Activated CD4-positive, alpha-beta T cell treated with anti-CD3 and anti-CD28 coated beads, Interleukin-2, amount 50 U/mL, for 16 hours (primary cell): ENCODE results near the gene TRIM15.
A peak's percentile ranks its signal among the peaks of the same experiment; 100 is the strongest.
"Not testable (repeated sequence)": the region's sequence is repeated elsewhere in the genome, so short reads cannot be mapped to it uniquely, and the experiment has no call there.

Source experiments
- DNase-seq: peaks from one replicate; pipeline ENCODE4 v3.0.0-alpha.2; 2020

The TRIM15 gene

GRCh38 chr6:30163090-30163917 lies at the start of gene TRIM15:
Gene TRIM15, plus strand, starts transcription at chr6:30163546. Its CDS starts 139 bp downstream, at chr6:30163685.
- peak; percentile 43 for DNase-seq

GRCh38 chr6:30113841-30114240 lies 49.5 kb upstream of the TRIM15 start:
- DNase-seq, result no peak

DNA sequence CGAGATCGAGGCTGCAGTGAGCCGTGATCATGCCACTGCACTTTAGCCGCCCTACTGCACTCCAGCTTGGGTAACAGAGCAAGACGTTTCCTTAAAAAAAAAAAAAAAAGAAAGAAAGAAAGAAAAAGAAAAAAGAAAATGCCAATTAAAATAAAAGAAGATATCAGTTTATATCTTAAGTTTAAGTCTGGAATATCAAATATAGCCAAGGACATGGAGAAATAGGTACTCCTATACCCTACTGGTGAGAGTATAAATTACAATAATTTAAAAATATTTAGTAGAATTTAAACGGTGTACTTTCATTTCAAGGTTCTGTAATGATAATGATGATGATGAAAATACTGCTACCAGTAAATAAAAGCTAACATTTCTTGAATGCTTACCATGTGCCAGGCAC lies 46.6 kb upstream of the TRIM15 start:
- DNase-seq, result no peak

DNA sequence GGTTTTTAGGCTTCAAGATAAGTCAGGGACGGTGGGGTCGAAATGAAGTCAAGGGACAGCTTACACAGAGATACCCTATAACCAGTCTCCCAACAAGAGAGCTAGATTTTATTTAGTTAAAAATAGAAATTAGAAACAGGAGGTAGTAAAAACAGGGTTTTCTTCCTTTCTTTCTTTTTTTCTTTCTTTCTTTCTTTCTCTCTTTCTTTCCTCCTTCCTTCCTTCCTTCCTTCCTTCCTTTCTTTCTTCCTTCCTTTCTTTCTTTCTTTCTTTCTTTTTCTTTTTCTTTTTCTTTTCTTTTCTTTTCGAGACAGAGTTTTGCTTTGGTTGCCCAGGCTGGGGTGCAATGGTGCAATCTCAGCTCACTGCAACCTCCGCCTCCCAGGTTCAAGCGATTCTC lies 44.7 kb upstream of the TRIM15 start:
- not testable (repeated sequence) for DNase-seq

DNA sequence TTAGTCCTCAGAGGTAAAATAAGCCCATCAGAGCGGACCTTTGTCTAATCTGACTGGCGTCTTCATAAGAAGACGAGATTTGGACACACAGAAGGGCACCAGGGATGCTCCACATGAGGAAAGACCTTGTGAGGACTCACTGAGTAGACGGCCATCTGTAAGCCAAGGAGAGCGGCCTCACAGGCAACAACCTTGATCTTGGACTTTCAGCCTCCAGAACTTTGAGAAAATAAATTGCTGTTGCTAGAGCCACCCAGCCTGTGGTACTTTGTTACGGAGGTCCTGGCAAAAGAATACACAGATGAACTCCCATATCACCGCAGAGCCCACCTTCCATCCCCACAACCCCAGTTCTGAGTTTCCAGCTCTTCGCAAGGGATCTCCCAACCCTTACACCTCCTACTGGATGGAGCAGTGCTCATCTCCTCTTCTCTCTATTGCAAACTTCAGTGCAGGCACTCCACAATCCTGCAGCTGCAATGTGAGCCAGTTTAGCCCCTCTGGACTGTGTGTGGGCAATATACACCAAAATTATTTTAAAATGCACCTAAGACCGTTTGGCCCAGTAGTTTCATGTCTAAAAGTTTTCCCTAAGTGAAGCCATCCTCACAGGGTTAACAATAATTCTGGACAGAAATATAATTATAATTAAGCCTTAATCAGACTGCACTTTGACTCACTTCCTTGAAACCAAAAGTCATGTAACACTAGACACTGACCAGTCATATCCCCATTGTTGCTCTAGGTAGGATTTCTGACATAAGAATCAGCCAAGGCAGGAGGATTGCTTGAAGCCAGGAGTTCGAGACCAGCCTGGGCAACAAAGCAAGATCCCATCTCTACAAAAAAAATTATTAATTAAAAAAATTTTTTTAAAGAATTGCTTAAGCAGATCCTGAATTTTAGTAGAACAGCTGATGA lies 41.6 kb upstream of the TRIM15 start:
- no peak for DNase-seq

GRCh38 chr6:30122515-30122914 lies 40.8 kb upstream of the TRIM15 start:
- DNase-seq, result no peak

DNA sequence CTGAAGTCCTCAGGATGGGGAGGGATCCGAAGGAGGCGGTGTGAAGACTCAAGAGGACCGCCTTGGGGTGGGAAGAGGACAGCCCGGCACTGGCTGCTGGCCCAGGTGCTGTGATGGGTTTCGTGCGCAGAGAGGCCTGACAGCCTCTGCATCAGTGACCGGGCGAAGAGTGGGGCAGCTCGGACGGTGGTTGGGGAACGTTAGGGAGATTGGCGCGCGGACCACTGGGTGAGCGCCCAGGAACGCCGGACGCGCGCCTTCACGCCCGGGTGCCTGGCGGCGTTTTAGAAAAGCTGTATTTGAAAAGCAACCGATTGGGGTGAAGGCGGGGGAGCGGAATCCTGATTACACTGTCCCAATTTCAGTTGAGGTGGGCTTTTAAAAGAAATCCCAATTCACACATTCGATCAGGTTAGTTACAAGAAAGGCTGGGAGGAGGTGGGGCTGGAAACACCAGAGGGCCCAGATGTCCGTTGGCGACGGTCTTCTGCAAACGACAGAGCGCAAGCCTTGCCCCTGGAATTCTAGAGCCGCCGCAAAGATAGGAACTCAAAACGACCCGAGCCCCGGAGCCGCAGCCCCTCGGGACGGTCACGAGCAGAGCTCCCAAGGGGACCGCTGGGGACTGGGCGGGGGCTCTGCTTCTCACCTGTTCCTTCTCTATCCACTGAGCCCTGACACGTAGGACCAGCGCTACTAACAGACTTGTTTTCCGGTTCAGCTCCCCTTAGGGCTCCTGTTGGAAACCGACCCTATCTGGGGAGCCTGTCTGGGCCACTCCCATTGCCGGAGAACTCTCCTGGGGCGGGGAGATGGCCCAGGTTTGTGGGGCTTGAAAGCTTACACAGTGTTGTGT lies 35.9 kb upstream of the TRIM15 start:
- DNase-seq, result no peak

GRCh38 chr6:30129265-30130178 lies 33.8 kb upstream of the TRIM15 start:
- DNase-seq, result no peak

DNA sequence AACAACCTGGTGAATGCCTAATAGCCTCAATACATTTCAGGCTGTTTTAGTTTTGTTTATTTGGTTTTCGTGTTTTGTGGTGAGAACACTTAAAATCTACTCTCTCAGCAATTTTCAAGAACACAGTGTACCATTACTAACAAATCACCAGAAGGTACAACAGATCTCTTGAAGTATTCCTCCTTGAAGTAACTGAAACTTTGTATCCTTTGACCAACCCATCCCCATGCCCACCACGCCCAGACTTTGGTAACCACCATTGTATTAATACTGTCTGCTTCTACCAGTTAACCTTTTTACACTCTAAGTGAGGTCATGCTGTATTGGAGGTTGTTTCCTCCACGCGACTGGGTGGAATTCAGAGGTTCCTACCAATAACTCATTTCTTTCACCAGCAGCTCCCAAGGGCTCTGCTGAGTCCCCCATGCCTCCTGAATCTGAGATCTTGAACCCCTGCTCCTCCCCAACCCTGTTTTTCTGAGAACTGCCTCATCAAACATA lies 33.1 kb upstream of the TRIM15 start:
- no peak for DNase-seq

GRCh38 chr6:30130887-30131862 lies 32.2 kb upstream of the TRIM15 start:
- peak; percentile 82 for DNase-seq

GRCh38 chr6:30131947-30132497 lies 31.3 kb upstream of the TRIM15 start:
- DNase-seq, result no peak

DNA sequence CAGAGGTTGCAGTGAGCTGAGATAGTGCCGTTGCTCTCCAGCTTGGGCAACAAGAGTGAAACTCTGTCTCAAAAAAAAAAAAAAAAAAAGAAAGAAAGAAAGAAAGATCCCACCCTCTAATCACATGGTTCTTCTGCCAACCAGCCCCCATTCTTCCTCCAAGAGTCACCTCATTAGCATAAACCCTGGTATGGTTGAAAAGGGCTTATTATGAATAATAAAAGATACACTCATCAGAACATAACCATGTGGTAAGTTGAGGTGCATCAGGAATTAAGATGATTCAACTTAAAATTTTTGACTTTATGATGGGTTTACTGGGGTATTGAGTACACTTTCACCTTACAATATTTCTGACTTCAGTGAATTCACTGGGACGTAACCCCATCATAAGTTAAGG lies 28.2 kb upstream of the TRIM15 start:
- no peak for DNase-seq

- no peak for DNase-seq
Measured at GRCh38 chr6:30135757-30136156, 27.6 kb upstream of the TRIM15 start, which contains the start of gene TRIM40. Gene TRIM40, plus strand, starts transcription at chr6:30136140. Its CDS starts 897 bp downstream, at chr6:30137037.

DNA sequence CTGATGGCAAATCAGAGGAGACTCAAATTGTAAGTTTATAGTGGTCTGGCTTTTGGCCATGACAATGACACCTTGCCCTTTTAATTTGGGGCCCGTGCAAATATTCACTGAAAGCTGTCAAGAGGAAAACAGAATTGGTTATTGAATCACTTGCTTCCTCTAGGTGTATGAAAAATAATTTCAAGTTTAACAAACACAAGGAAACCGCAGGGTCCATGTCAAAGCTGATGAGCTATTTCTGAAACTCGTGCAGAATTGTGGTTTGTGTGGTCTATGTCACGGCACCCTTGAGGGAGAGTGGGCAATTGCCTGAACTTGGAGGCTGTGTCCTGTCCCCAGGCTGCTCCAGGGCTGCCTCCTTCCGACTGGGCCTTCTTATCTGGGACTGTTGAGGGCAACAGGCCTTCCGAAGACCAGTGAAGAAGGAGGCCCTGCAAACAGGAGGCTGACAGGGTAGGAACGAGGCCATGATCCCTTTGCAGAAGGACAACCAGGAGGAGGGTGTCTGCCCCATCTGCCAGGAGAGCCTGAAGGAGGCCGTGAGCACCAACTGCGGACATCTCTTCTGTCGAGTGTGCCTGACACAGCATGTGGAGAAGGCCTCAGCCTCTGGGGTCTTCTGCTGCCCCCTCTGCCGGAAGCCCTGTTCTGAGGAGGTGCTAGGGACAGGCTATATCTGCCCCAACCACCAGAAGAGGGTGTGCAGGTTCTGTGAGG lies 26.6 kb upstream of the TRIM15 start:
- DNase-seq, result peak; percentile 60

- not testable (repeated sequence) for DNase-seq
Measured at GRCh38 chr6:30140240-30140639, 23.1 kb upstream of the TRIM15 start.

DNA sequence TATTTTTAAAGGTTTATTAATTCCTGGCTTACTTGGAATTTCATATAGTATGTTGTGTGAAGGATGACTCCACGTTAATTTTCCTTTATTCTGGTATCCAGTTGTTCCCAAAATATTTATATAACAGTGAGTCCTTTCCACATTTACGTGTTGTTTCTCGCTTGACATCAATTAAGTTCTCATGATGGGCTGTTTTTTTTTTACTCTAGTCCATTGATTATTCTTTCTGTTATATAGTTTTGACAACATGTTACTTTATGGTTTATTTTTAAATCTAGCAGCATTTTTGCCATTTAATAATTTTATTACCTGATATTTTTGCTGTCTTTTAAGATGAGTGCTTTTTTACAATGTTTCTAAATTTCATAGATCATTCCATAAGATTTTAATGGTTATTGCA lies 20.7 kb upstream of the TRIM15 start:
- no peak for DNase-seq

DNA sequence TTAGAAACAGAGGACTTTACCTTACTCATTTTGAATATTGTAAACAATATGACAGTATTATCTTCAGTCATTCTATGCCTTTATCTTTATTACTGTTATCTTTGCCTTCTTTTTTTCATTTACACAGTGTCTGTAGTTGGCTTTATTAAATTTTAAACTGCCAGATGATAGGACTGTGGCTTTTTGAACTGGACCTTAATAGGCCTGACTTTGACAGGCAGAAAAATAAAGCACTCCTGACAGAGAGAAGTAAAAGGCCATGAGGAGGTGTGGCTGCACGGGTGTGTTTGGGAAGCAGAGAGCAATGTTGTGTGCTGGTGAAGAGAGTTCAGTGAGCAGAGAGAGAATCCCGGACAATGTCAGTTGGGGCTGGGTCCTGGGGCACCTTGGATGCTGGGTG lies 19.6 kb upstream of the TRIM15 start:
- no peak for DNase-seq

- DNase-seq, result no peak
Measured at GRCh38 chr6:30144811-30145210, 18.5 kb upstream of the TRIM15 start.

- no peak for DNase-seq
Measured at GRCh38 chr6:30145818-30146217, 17.5 kb upstream of the TRIM15 start.
